ENCODE measurements around the gene RPP21.

The RPP21 gene

GRCh38 chr6:30344868-30345671, at the start of gene RPP21:
Gene RPP21, plus strand, starts transcription at chr6:30345156. Its CDS starts 16 bp downstream, at chr6:30345172.
- DNase-seq, result peak; percentile 44

- no peak for DNase-seq
These were observed 49.1 kb upstream of the RPP21 start for GRCh38 chr6:30295837-30296236.

GRCh38 chr6:30304002-30304401, 41.0 kb upstream of the RPP21 start:
- DNase-seq, result no peak

- no peak for DNase-seq
These were observed 33.9 kb upstream of the RPP21 start for GRCh38 chr6:30311101-30311500.

GRCh38 chr6:30311671-30312070, 33.3 kb upstream of the RPP21 start:
- no peak for DNase-seq

GRCh38 chr6:30312266-30312665, 32.7 kb upstream of the RPP21 start:
- no peak for DNase-seq

- no peak for DNase-seq
These were observed 32.2 kb upstream of the RPP21 start for GRCh38 chr6:30312676-30313321.

GRCh38 chr6:30315156-30315555, 29.8 kb upstream of the RPP21 start:
- DNase-seq, result no peak

GRCh38 chr6:30317913-30318589, 26.9 kb upstream of the RPP21 start:
- no peak for DNase-seq

- DNase-seq, result no peak
These were observed 25.7 kb upstream of the RPP21 start for GRCh38 chr6:30319146-30319835.

GRCh38 chr6:30321692-30322388, 23.1 kb upstream of the RPP21 start:
- no peak for DNase-seq

GRCh38 chr6:30322527-30323501, 22.1 kb upstream of the RPP21 start:
- no peak for DNase-seq

GRCh38 chr6:30323806-30324205, 21.1 kb upstream of the RPP21 start:
- DNase-seq, result no peak

GRCh38 chr6:30325150-30325872, 19.6 kb upstream of the RPP21 start:
- DNase-seq, result no peak

- DNase-seq, result peak; percentile 37
These were observed 19.0 kb upstream of the RPP21 start for GRCh38 chr6:30325873-30326525.

- DNase-seq, result peak; percentile 41
These were observed 18.3 kb upstream of the RPP21 start, which contains the start of gene TRIM39 for GRCh38 chr6:30326526-30327231. Gene TRIM39, plus strand, starts transcription at chr6:30326927. Its CDS starts 2,391 bp downstream, at chr6:30329318.

- DNase-seq, result no peak
These were observed 17.7 kb upstream of the RPP21 start for GRCh38 chr6:30327232-30327746.

- no peak for DNase-seq
These were observed 16.6 kb upstream of the RPP21 start for GRCh38 chr6:30328397-30328796.

GRCh38 chr6:30329331-30329730, 15.6 kb upstream of the RPP21 start:
- DNase-seq, result no peak
